GM23248 (cell line): ENCODE data around the gene STARD10. TPM values are rescaled to one million over a fixed set of nuclear protein-coding genes. Genes with fewer than 3 reads are reported as not detected.
A peak's percentile ranks its signal among the peaks of the same experiment; 100 is the strongest.

Experiments used
- DNase-seq: peaks from one replicate; pipeline ENCODE4 v3.0.0-alpha.2; 2015
- H2AFZ ChIP-seq: fragments of 200-600 bp; sonication (generic); 2 replicates; pipeline ENCODE4 v1.6.1; 2016; ENCODE audit warnings: antibody characterized with exemption
- H3F3A ChIP-seq: fragments of 200-600 bp; sonication (generic); 2 replicates; pipeline ENCODE4 v1.6.1; 2016; ENCODE audit warnings: mild to moderate bottlenecking, antibody characterized with exemption, mixed run types; ENCODE audit not compliant: insufficient read depth
- H3K27ac ChIP-seq: fragments of 200-600 bp; sonication (generic); 2 replicates; pipeline ENCODE4 v1.5.1; 2016; ENCODE audit warnings: mild to moderate bottlenecking
- H3K27me3 ChIP-seq: fragments of 200-600 bp; sonication (generic); replicated peaks from 2 replicates; pipeline ENCODE4 v1.6.1; 2016; ENCODE audit warnings: mild to moderate bottlenecking; ENCODE audit not compliant: insufficient read depth
- H3K36me3 ChIP-seq: fragments of 200-600 bp; sonication (generic); 2 replicates; pipeline ENCODE4 v1.6.1; 2016; ENCODE audit warnings: low read depth, mild to moderate bottlenecking
- H3K4me1 ChIP-seq: fragments of 200-600 bp; sonication (generic); 2 replicates; pipeline ENCODE4 v1.6.1; 2016; ENCODE audit warnings: mild to moderate bottlenecking; ENCODE audit not compliant: insufficient read depth
- H3K4me2 ChIP-seq: fragments of 200-600 bp; sonication (generic); one replicate; pipeline ENCODE4 v1.6.1; 2016; ENCODE audit warnings: mild to moderate bottlenecking; ENCODE audit not compliant: unreplicated experiment
- H3K4me3 ChIP-seq: fragments of 200-600 bp; sonication (generic); 2 replicates; pipeline ENCODE4 v1.5.1; 2016; ENCODE audit warnings: mild to moderate bottlenecking
- H3K79me2 ChIP-seq: fragments of 200-600 bp; sonication (generic); 2 replicates; pipeline ENCODE4 v1.6.1; 2016; ENCODE audit warnings: mild to moderate bottlenecking; ENCODE audit not compliant: insufficient read depth
- H3K9ac ChIP-seq: fragments of 200-600 bp; sonication (generic); 2 replicates; pipeline ENCODE4 v1.6.1; 2016; ENCODE audit warnings: mild to moderate bottlenecking
- H3K9me2 ChIP-seq: fragments of 200-600 bp; sonication (generic); 2 replicates; pipeline ENCODE4 v1.6.1; 2016; ENCODE audit warnings: mixed run types, mild to moderate bottlenecking, moderate library complexity; ENCODE audit not compliant: insufficient read depth
- H3K9me3 ChIP-seq: fragments of 200-600 bp; sonication (generic); one replicate; pipeline ENCODE4 v1.6.1; 2017; ENCODE audit warnings: low read depth
- H4K20me1 ChIP-seq: fragments of 200-600 bp; sonication (generic); 2 replicates; pipeline ENCODE4 v1.6.0; 2016; ENCODE audit not compliant: insufficient read depth
- EZH2 ChIP-seq: fragments of 200-600 bp; sonication (generic); IDR thresholded peaks from 2 replicates; pipeline ENCODE4 v1.6.1; 2018; ENCODE audit warnings: antibody characterized with exemption, mild to moderate bottlenecking; ENCODE audit not compliant: insufficient read depth, poor library complexity, severe bottlenecking
- EZH2phosphoT487 ChIP-seq: fragments of 200-600 bp; sonication (generic); IDR thresholded peaks from 2 replicates; pipeline ENCODE4 v1.6.1; 2018; ENCODE audit warnings: antibody characterized with exemption, moderate library complexity, mild to moderate bottlenecking, low read depth; ENCODE audit not compliant: insufficient read depth
- WGBS, 2 experiments: methylation state at CpG; one replicate each; pipeline ENCODE4 v1.1.6; 2015 to 2017; ENCODE audit warnings: low lambda C conversion rate in 2 of 2, low coverage in 1 of 2; ENCODE audit errors: missing lambda C conversion rate in 2 of 2; 5-methylcytosine and 5-hydroxymethylcytosine counted together
- in situ Hi-C: fragments of 300-500 bp; cut with MboI; formaldehyde crosslinking; loops from 2 replicates; pipeline ENCODE4 v1.15.0; 2020
- polyA plus RNA-seq: library from polyadenylated mRNA; unstranded; fragments of >200 nt; fragmentation: Nextera tagmentation; extraction: Ambion mirVana; gene quantifications from 2 replicates; pipeline ENCODE4 v1.2.1, GENCODE V29; 2016
- total RNA-seq: library from RNA; depleted of rRNA; stranded (reverse); fragments of >200 nt; shearing (Covaris generic); gene quantifications from 2 replicates; pipeline ENCODE4 v1.2.3, GENCODE V29; 2014; rRNA removed

Gene STARD10, protein sequence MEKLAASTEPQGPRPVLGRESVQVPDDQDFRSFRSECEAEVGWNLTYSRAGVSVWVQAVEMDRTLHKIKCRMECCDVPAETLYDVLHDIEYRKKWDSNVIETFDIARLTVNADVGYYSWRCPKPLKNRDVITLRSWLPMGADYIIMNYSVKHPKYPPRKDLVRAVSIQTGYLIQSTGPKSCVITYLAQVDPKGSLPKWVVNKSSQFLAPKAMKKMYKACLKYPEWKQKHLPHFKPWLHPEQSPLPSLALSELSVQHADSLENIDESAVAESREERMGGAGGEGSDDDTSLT
- total RNA-seq (5.7 and 14.7 TPM in 2 replicates), polyA plus RNA-seq (6.6 and 8.7 TPM in 2 replicates)

DNA sequence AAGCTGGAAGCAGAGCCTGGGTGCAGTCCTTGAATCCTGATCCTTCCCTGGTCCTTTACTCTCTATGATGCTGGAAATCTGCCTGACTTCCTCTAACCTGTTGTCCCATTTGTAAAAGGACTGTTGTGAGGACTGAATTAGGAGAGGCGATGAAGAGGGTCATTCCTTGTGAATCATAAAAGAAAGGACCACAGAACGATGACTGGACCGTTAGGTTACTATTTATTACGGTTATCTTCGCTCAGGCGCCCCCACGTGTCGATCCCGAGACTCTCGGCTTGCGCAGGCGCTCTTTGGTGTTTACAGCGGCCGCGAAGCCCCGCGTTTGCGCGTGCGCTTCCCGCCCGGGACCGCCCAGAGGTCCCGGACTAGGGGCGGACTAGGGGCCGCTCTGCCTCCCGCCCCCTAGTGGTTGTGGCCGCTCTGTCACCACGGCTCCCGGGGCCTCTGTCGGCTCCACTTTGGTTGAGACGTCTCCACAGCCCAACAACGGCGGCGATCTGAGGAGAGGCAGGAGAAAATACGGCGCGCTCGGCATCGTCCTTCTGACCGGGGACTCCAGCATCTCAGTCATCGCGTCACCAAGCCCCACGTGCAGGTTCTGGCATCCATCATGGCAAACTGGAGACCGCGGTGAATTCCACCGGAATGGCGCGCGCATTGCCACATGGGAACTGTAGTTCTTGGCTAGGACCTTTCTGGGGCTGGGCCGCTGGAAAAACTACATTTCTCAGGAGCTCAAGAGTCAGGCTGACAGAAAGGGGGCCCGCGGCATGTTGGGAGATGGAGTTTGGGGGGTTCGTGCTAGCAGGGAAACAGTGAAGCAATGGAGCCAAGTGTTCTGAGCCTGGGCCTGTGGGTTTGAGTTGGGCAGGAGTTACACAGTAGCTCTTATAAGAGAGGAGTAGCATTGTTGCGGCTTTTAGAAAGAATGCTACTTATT, at the start of gene STARD10:
Gene STARD10, minus strand, starts transcription at position 623 of the 943 bp plus-strand sequence. CDS start 12,866 bp downstream, outside the sequence.
- H3F3A ChIP-seq, result peaks cover 6% of the 10 kb centered on the region
- H3K4me3 ChIP-seq, result peak within 1 kb of the TSS; percentile 95
- H3K27ac ChIP-seq, result peak within 1 kb of the TSS; percentile 59
- H3K36me3 ChIP-seq, result no peaks in the 10 kb centered on the region
- H2AFZ ChIP-seq, result peak within 1 kb of the TSS; percentile 96
- peak within 1 kb of the TSS; percentile 76 for H3K4me2 ChIP-seq
- no peaks in the 10 kb centered on the region for H4K20me1 ChIP-seq
- H3K9me3 ChIP-seq, result no peaks in the 10 kb centered on the region
- TF ChIP-seq EZH2, result no peak
- no peak for TF ChIP-seq EZH2phosphoT487
- 3 to 4% methylated on average over 54 to 55 of the region's 55 CpGs for WGBS, 2 experiments
- DNase-seq, result peak; percentile 99
- H3K27me3 ChIP-seq, result no peaks in the 10 kb centered on the region
- H3K4me1 ChIP-seq, result peaks cover 26% of the 10 kb centered on the region
- peak within 1 kb of the TSS; percentile 78 for H3K9ac ChIP-seq
- no peaks in the 10 kb centered on the region for H3K9me2 ChIP-seq
- in situ Hi-C loops, result no loop called here
- H3K79me2 ChIP-seq, result no peaks in the 10 kb centered on the region

DNA sequence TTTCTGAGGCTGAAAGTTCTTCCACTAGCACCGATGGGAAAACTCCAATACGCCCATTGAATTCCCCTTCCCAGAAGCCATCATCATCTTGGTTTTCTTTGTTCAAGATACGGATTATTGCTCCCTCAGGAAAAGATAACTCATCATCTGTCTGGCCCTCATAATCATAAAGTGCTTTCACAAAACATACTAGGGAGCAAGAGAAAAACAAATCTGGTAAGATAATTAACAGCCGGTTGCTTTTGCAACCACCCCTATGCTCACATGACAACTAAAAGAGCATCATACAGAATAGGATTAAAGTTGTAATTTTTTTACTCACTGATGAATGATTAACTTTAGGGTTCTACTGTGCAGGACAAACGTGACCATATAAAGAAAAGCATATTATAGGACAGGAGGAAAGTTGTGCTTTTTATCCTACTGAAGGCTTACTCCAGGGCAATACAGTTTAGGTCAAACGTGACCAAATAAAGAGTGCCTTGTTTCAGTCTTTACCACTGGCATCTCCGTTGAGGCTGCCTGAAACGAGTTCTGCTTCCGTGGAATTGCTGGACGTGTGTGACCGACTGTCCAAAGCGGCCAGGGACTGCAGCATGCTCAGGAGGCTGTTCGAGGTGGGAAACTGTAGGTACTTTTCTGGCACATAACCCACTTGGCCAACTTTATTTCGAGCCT, 48.9 kb upstream of the STARD10 start:
- no peak overlapping the region for H3K27ac ChIP-seq
- WGBS, 2 experiments, result 93 to 95% methylated on average over 14 of the region's 14 CpGs
- no peaks in the 10 kb centered on the region for H4K20me1 ChIP-seq
- no peak for TF ChIP-seq EZH2phosphoT487
- no peak for TF ChIP-seq EZH2
- in situ Hi-C loops, result loop anchor here (25.0 kb wide), 1 partner anchor 445 kb away; no protein-coding TSS in a partner anchor
- peaks cover 36% of the 10 kb centered on the region for H3F3A ChIP-seq
- H3K79me2 ChIP-seq, result no peaks in the 10 kb centered on the region
- no peaks in the 10 kb centered on the region for H3K27me3 ChIP-seq
- no peaks in the 10 kb centered on the region for H3K9me2 ChIP-seq
- H3K36me3 ChIP-seq, result no peaks in the 10 kb centered on the region
- H2AFZ ChIP-seq, result no peak overlapping the region
- H3K9ac ChIP-seq, result no peak overlapping the region
- peaks cover 24% of the 10 kb centered on the region for H3K4me1 ChIP-seq
- no peak overlapping the region for H3K4me2 ChIP-seq
- no peak overlapping the region for H3K4me3 ChIP-seq
- DNase-seq, result no peak
- H3K9me3 ChIP-seq, result no peaks in the 10 kb centered on the region

DNA sequence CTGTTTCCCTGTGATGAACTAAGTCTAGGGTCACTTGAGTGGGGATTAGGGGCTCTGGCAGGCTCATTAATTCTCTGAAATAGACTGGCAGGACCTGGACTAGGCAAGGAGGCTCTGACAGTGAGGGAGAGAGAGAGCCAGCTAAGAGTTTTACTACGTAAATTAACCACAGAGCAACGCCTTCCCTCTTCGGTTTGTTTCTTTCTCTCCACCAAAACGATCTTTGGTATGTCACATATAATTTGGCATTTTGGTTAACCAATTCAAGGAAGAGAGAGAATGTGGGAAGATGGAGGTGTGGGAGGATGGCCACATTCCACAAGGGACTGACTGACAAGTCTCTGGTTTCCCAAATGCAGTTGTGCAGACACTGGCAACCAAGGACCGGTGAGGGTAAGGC, 48.3 kb upstream of the STARD10 start:
- DNase-seq, result no peak
- H3K4me3 ChIP-seq, result no peak overlapping the region
- H3K27ac ChIP-seq, result no peak overlapping the region
- in situ Hi-C loops, result loop anchor here (25.0 kb wide), 1 partner anchor 445 kb away; no protein-coding TSS in a partner anchor
- no peak for TF ChIP-seq EZH2phosphoT487
- no peak for TF ChIP-seq EZH2
- H3K27me3 ChIP-seq, result no peaks in the 10 kb centered on the region
- no peak overlapping the region for H3K4me2 ChIP-seq
- no peak overlapping the region for H3K9ac ChIP-seq
- 89 to 99% methylated on average over 5 of the region's 5 CpGs for WGBS, 2 experiments
- no peaks in the 10 kb centered on the region for H3K36me3 ChIP-seq
- H2AFZ ChIP-seq, result no peak overlapping the region
- H4K20me1 ChIP-seq, result no peaks in the 10 kb centered on the region
- peaks cover 24% of the 10 kb centered on the region for H3K4me1 ChIP-seq
- H3K79me2 ChIP-seq, result no peaks in the 10 kb centered on the region
- H3K9me2 ChIP-seq, result no peaks in the 10 kb centered on the region
- peaks cover 43% of the 10 kb centered on the region for H3F3A ChIP-seq
- no peaks in the 10 kb centered on the region for H3K9me3 ChIP-seq

DNA sequence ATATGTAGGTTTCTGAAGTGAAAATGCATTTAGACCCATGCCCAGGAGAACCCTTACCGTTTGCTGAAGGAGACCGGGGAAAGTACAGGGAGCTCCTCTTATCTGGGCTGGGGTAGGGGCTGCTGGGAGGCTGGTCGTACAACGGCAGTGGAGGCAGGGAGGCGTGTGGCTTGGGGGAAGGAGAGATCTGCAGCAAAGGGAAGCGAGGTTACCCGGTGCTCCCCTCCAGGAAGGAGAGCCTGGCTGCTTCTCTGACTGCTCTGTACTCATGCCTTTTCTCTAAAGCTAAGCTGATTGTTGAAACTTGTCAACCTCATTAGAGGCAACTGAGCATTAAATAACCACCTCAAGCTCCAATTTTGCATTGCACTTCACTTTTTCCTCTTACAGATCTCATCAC, 47.5 kb upstream of the STARD10 start:
- Histone ChIP-seq H3K4me3 (no peak overlapping the region), H3K9me3 (no peaks in the 10 kb centered on the region), H3K9ac (no peak overlapping the region), H3K4me2 (no peak overlapping the region), H3K36me3 (peaks cover 5% of the 10 kb centered on the region; the same call in 1 of the 2 replicates), H2AFZ (no peak overlapping the region), H3K27me3 (no peaks in the 10 kb centered on the region), H3K9me2 (no peaks in the 10 kb centered on the region), H3F3A (peaks cover 47% of the 10 kb centered on the region), H3K27ac (peak overlapping the region; percentile 64; the same call in 1 of the 2 replicates), H4K20me1 (no peaks in the 10 kb centered on the region), H3K4me1 (peaks cover 24% of the 10 kb centered on the region), H3K79me2 (no peaks in the 10 kb centered on the region)
- TF ChIP-seq EZH2phosphoT487 (no peak), EZH2 (no peak)
- DNase-seq, result no peak
- 97 to 98% methylated on average over 7 of the region's 7 CpGs for WGBS, 2 experiments
- in situ Hi-C loops, result loop anchor here (25.0 kb wide), 1 partner anchor 446 kb away; no protein-coding TSS in a partner anchor
